Measurements from ENCODE around the gene INSIG2. TPM values are rescaled to one million over a fixed set of nuclear protein-coding genes. Genes with fewer than 3 reads are reported as not detected.

The INSIG2 gene
- total and polyA plus RNA-seq, 9 donors: 12.9 to 24.2 (median 17.3) TPM

- no peak overlapping the region for H3K4me3 ChIP-seq (ENCODE audit: low read length)
- peaks cover 17% of the 10 kb centered on the region for H3K36me3 ChIP-seq (ENCODE audit: control insufficient read depth, insufficient read depth, low read length)
- DNase-seq: peak; percentile 41
- no peaks in the 10 kb centered on the region for H3K27me3 ChIP-seq (ENCODE audit: control insufficient read depth, insufficient read depth, low read length)
- no peak overlapping the region for H3K27ac ChIP-seq (ENCODE audit: low read length)
- no peaks in the 10 kb centered on the region for H3K9me3 ChIP-seq (replicated peaks; ENCODE audit: control insufficient read depth, low read depth, low read length)
- no peaks in the 10 kb centered on the region for H3K4me1 ChIP-seq (ENCODE audit: control insufficient read depth, insufficient read depth, low read length)
- WGBS (ENCODE audit: insufficient coverage): no CpG with 5 or more reads among the region's 4 CpGs
Measured at GRCh38 chr2:118097657-118098056, 9.4 kb downstream of the INSIG2 start.

GRCh38 chr2:118098307-118099030 lies 10.2 kb downstream of the INSIG2 start:
- no CpG with 5 or more reads among the region's 1 CpG for WGBS (ENCODE audit: insufficient coverage)
- H3K27ac ChIP-seq (ENCODE audit: low read length): no peak overlapping the region

GRCh38 chr2:118102433-118103082 lies 14.3 kb downstream of the INSIG2 start:
- no peaks in the 10 kb centered on the region for H3K27me3 ChIP-seq (ENCODE audit: control insufficient read depth, insufficient read depth, low read length)
- no peak for DNase-seq
- H3K4me1 ChIP-seq (ENCODE audit: control insufficient read depth, insufficient read depth, low read length): no peaks in the 10 kb centered on the region
- H3K36me3 ChIP-seq (ENCODE audit: control insufficient read depth, insufficient read depth, low read length): peaks cover 11% of the 10 kb centered on the region
- WGBS (ENCODE audit: insufficient coverage): no CpG with 5 or more reads among the region's 6 CpGs
- no peak overlapping the region for H3K4me3 ChIP-seq (ENCODE audit: low read length)
- no peak overlapping the region for H3K27ac ChIP-seq (ENCODE audit: low read length)
- H3K9me3 ChIP-seq (replicated peaks; ENCODE audit: control insufficient read depth, low read depth, low read length): no peaks in the 10 kb centered on the region

More at GRCh38 chr2:118098307-118099030, 10.2 kb downstream of the INSIG2 start:
- Histone ChIP-seq H3K27me3 (ENCODE audit: control insufficient read depth, insufficient read depth, low read length) (no peaks in the 10 kb centered on the region), H3K4me1 (ENCODE audit: control insufficient read depth, insufficient read depth, low read length) (no peaks in the 10 kb centered on the region), H3K36me3 (ENCODE audit: control insufficient read depth, insufficient read depth, low read length) (peaks cover 17% of the 10 kb centered on the region), H3K9me3 (replicated peaks; ENCODE audit: control insufficient read depth, low read depth, low read length) (no peaks in the 10 kb centered on the region), H3K4me3 (ENCODE audit: low read length) (no peak overlapping the region)
- DNase-seq: no peak

- Histone ChIP-seq H3K9me3 (replicated peaks; ENCODE audit: control insufficient read depth, low read depth, low read length) (no peaks in the 10 kb centered on the region), H3K36me3 (ENCODE audit: control insufficient read depth, insufficient read depth, low read length) (peaks cover 6% of the 10 kb centered on the region), H3K4me1 (ENCODE audit: control insufficient read depth, insufficient read depth, low read length) (no peaks in the 10 kb centered on the region), H3K27me3 (ENCODE audit: control insufficient read depth, insufficient read depth, low read length) (no peaks in the 10 kb centered on the region), H3K27ac (ENCODE audit: low read length) (no peak overlapping the region), H3K4me3 (ENCODE audit: low read length) (no peak overlapping the region)
- peak; percentile 18 for DNase-seq
- WGBS (ENCODE audit: insufficient coverage): no CpG with 5 or more reads among the region's 2 CpGs
Measured at GRCh38 chr2:118103951-118104940, 16.0 kb downstream of the INSIG2 start.

- no peaks in the 10 kb centered on the region for H3K36me3 ChIP-seq (ENCODE audit: control insufficient read depth, insufficient read depth, low read length)
- 63% methylated on average over 3 of the region's 4 CpGs for WGBS (ENCODE audit: insufficient coverage)
Measured at GRCh38 chr2:118105497-118105896, 17.2 kb downstream of the INSIG2 start.

GRCh38 chr2:118106926-118107325 lies 18.7 kb downstream of the INSIG2 start:
- no peak overlapping the region for H3K27ac ChIP-seq (ENCODE audit: low read length)
- DNase-seq: no peak
- no peaks in the 10 kb centered on the region for H3K9me3 ChIP-seq (replicated peaks; ENCODE audit: control insufficient read depth, low read depth, low read length)
- H3K4me1 ChIP-seq (ENCODE audit: control insufficient read depth, insufficient read depth, low read length): no peaks in the 10 kb centered on the region
- H3K27me3 ChIP-seq (ENCODE audit: control insufficient read depth, insufficient read depth, low read length): no peaks in the 10 kb centered on the region
- WGBS (ENCODE audit: insufficient coverage): no CpG with 5 or more reads among the region's 3 CpGs
- H3K36me3 ChIP-seq (ENCODE audit: control insufficient read depth, insufficient read depth, low read length): no peaks in the 10 kb centered on the region
- H3K4me3 ChIP-seq (ENCODE audit: low read length): no peak overlapping the region

More at GRCh38 chr2:118105497-118105896, 17.2 kb downstream of the INSIG2 start:
- no peak for DNase-seq
- Histone ChIP-seq H3K9me3 (replicated peaks; ENCODE audit: control insufficient read depth, low read depth, low read length) (no peaks in the 10 kb centered on the region), H3K4me1 (ENCODE audit: control insufficient read depth, insufficient read depth, low read length) (no peaks in the 10 kb centered on the region), H3K4me3 (ENCODE audit: low read length) (no peak overlapping the region), H3K27me3 (ENCODE audit: control insufficient read depth, insufficient read depth, low read length) (no peaks in the 10 kb centered on the region), H3K27ac (ENCODE audit: low read length) (no peak overlapping the region)

GRCh38 chr2:118110310-118110709 lies 22.0 kb downstream of the INSIG2 start:
- H3K27ac ChIP-seq (ENCODE audit: low read length): no peak overlapping the region
- peaks cover 2% of the 10 kb centered on the region for H3K36me3 ChIP-seq (ENCODE audit: control insufficient read depth, insufficient read depth, low read length)
- H3K4me1 ChIP-seq (ENCODE audit: control insufficient read depth, insufficient read depth, low read length): no peaks in the 10 kb centered on the region
- H3K27me3 ChIP-seq (ENCODE audit: control insufficient read depth, insufficient read depth, low read length): no peaks in the 10 kb centered on the region
- 100% methylated on average over 1 of the region's 3 CpGs for WGBS (ENCODE audit: insufficient coverage)
- no peaks in the 10 kb centered on the region for H3K9me3 ChIP-seq (replicated peaks; ENCODE audit: control insufficient read depth, low read depth, low read length)
- no peak for DNase-seq
- H3K4me3 ChIP-seq (ENCODE audit: low read length): no peak overlapping the region

GRCh38 chr2:118110991-118111390 lies 22.7 kb downstream of the INSIG2 start:
- no peak overlapping the region for H3K4me3 ChIP-seq (ENCODE audit: low read length)
- no CpG with 5 or more reads among the region's 1 CpG for WGBS (ENCODE audit: insufficient coverage)
- no peaks in the 10 kb centered on the region for H3K9me3 ChIP-seq (replicated peaks; ENCODE audit: control insufficient read depth, low read depth, low read length)
- peaks cover 2% of the 10 kb centered on the region for H3K36me3 ChIP-seq (ENCODE audit: control insufficient read depth, insufficient read depth, low read length)
- H3K27ac ChIP-seq (ENCODE audit: low read length): no peak overlapping the region
- H3K4me1 ChIP-seq (ENCODE audit: control insufficient read depth, insufficient read depth, low read length): no peaks in the 10 kb centered on the region
- DNase-seq: no peak
- H3K27me3 ChIP-seq (ENCODE audit: control insufficient read depth, insufficient read depth, low read length): no peaks in the 10 kb centered on the region

GRCh38 chr2:118112771-118113334 lies 24.6 kb downstream of the INSIG2 start:
- Histone ChIP-seq H3K27me3 (ENCODE audit: control insufficient read depth, insufficient read depth, low read length) (no peaks in the 10 kb centered on the region), H3K36me3 (ENCODE audit: control insufficient read depth, insufficient read depth, low read length) (peaks cover 2% of the 10 kb centered on the region), H3K4me3 (ENCODE audit: low read length) (no peak overlapping the region), H3K4me1 (ENCODE audit: control insufficient read depth, insufficient read depth, low read length) (no peaks in the 10 kb centered on the region), H3K27ac (ENCODE audit: low read length) (no peak overlapping the region), H3K9me3 (replicated peaks; ENCODE audit: control insufficient read depth, low read depth, low read length) (no peaks in the 10 kb centered on the region)
- DNase-seq: no peak
- WGBS (ENCODE audit: insufficient coverage): 76% methylated on average over 2 of the region's 4 CpGs
